GM21786 (cell line): ENCODE measurements around the gene SIRT2.
"Not testable (repeated sequence)": the region's sequence is repeated elsewhere in the genome, so short reads cannot be mapped to it uniquely, and the experiment has no call there.

Source experiments
- ATAC-seq: cut with Tn5 transposase; IDR thresholded peaks from one replicate; pipeline ENCODE4 v1.9.1; 2021; ENCODE audit not compliant: unreplicated experiment

Gene SIRT2

GRCh38 chr19:38830039-38830733, 69.2 kb downstream of the SIRT2 start:
- ATAC-seq = no peak

- not testable (repeated sequence) for ATAC-seq
Measured at GRCh38 chr19:38829203-38829602, 70.2 kb downstream of the SIRT2 start.
